Measurements from ENCODE around the gene DYRK3. TPM values are rescaled to one million over a fixed set of nuclear protein-coding genes. Genes with fewer than 3 reads are reported as not detected.

Gene DYRK3
- total RNA-seq, 4 donors from 2014 or later, result 14.5 to 21.2 (median 15.9) TPM

DNA sequence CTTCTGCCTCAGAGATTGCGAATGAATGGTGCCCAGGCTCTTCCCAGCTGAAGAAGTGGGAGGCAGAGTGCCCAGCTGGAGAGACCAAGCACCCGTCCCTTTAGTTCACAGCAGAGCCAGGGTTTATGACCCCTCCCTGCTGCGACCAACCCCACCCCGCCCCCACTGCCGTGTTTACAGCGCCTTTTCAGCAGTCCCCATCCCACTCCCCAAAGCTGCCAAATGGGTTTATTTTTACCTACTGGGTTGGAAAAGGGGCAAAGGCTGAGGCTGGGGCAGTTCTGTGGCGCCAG, 23.6 kb downstream of the DYRK3 start:
- intact Hi-C loops (cut with DNase I), result no loop called here
- H3K27me3 ChIP-seq, result no peaks in the 10 kb centered on the region
- 69 to 73% methylated on average over 7 of the region's 7 CpGs for WGBS, 2 donors
- H3K4me3 ChIP-seq (replicated peaks in 1 of 3), result no peak overlapping the region
- DNase-seq, result no peak
- no peaks in the 10 kb centered on the region for H3K9me3 ChIP-seq
- TF ChIP-seq POLR2A (IDR thresholded peaks at IDR 0.05), result no peak
- TF ChIP-seq, protein P1, sequence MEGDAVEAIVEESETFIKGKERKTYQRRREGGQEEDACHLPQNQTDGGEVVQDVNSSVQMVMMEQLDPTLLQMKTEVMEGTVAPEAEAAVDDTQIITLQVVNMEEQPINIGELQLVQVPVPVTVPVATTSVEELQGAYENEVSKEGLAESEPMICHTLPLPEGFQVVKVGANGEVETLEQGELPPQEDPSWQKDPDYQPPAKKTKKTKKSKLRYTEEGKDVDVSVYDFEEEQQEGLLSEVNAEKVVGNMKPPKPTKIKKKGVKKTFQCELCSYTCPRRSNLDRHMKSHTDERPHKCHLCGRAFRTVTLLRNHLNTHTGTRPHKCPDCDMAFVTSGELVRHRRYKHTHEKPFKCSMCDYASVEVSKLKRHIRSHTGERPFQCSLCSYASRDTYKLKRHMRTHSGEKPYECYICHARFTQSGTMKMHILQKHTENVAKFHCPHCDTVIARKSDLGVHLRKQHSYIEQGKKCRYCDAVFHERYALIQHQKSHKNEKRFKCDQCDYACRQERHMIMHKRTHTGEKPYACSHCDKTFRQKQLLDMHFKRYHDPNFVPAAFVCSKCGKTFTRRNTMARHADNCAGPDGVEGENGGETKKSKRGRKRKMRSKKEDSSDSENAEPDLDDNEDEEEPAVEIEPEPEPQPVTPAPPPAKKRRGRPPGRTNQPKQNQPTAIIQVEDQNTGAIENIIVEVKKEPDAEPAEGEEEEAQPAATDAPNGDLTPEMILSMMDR (IDR thresholded peaks at IDR 0.05), result no peak
- no peaks in the 10 kb centered on the region for H3K36me3 ChIP-seq
- no peak overlapping the region for H3K27ac ChIP-seq
- peaks cover 19 to 20% of the 10 kb centered on the region in 2 donors for H3K4me1 ChIP-seq

DNA sequence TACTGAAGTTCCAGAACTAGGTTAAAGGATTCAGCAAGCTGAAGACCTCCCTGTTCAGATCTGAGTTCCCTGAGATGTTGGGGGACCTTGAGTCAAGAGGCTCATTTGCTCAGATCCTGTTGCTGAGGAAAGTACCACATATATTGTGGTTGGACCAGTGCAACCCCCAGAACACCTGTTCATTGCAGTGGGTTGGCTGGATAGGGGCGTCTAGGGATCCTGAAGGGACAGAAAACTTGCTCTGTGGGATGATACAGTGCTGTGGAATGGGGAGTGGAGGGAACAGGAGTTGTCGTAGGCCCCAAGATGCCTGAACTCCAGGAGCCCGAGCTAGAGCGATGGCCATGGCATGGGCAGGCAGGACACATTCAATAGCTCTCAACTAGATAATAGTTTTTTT, 24.8 kb downstream of the DYRK3 start:
- TF ChIP-seq, protein P1 (IDR thresholded peaks at IDR 0.05), result no peak
- TF ChIP-seq POLR2A (IDR thresholded peaks at IDR 0.05), result no peak
- Histone ChIP-seq H3K4me3 (replicated peaks in 1 of 3) (no peak overlapping the region), H3K4me1 (peaks cover 19 to 22% of the 10 kb centered on the region in 2 donors), H3K27ac (no peak overlapping the region), H3K36me3 (no peaks in the 10 kb centered on the region), H3K27me3 (no peaks in the 10 kb centered on the region), H3K9me3 (no peaks in the 10 kb centered on the region)
- DNase-seq, result no peak
- WGBS, 2 donors, result 88 to 95% methylated on average over 4 of the region's 4 CpGs
- intact Hi-C loops (cut with DNase I), result loop anchor here (10.0 kb wide), 1 partner anchor 165 kb away; no protein-coding TSS in a partner anchor

DNA sequence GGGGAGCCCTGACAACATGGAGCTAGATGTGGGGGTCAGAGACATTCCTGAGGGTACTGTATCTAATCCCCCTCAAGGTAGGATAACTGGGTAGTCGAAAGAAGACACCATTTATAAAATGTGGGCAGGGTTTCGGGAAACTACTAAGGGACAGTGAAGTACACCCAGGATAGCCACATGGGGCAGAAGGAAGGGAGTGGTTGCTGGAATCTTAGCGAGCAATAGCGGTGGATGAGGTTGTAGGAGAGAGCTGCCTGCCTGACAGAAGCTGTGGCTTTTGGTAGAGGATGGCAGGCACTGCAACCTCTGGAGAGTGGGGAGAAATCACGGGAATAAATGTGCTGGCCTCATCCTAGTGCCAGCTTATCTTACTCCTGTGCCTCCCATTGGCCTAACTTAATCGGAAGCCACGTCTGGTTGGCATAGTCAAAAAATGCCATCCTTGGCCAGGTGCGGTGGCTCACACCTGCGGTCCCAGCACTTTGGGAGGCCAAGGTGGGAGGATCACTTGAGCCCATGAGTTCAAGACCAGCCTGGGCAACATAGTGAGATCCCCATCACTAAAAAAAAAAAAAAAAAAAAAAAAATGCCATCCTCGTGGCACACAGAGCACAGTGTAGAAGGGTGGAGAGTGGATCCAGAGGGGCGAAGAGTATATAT, 26.0 kb downstream of the DYRK3 start:
- DNase-seq, result no peak
- Histone ChIP-seq H3K27ac (no peak overlapping the region), H3K36me3 (no peaks in the 10 kb centered on the region), H3K9me3 (no peaks in the 10 kb centered on the region), H3K4me1 (peaks cover 11 to 15% of the 10 kb centered on the region in 2 donors), H3K4me3 (replicated peaks in 1 of 3) (no peak overlapping the region), H3K27me3 (no peaks in the 10 kb centered on the region)
- intact Hi-C loops (cut with DNase I), result loop anchor here (10.0 kb wide), 1 partner anchor 166 kb away; no protein-coding TSS in a partner anchor
- TF ChIP-seq POLR2A (IDR thresholded peaks at IDR 0.05), result no peak
- TF ChIP-seq, protein P1 (IDR thresholded peaks at IDR 0.05), result no peak
- 87 to 89% methylated on average over 11 of the region's 11 CpGs for WGBS, 2 donors

DNA sequence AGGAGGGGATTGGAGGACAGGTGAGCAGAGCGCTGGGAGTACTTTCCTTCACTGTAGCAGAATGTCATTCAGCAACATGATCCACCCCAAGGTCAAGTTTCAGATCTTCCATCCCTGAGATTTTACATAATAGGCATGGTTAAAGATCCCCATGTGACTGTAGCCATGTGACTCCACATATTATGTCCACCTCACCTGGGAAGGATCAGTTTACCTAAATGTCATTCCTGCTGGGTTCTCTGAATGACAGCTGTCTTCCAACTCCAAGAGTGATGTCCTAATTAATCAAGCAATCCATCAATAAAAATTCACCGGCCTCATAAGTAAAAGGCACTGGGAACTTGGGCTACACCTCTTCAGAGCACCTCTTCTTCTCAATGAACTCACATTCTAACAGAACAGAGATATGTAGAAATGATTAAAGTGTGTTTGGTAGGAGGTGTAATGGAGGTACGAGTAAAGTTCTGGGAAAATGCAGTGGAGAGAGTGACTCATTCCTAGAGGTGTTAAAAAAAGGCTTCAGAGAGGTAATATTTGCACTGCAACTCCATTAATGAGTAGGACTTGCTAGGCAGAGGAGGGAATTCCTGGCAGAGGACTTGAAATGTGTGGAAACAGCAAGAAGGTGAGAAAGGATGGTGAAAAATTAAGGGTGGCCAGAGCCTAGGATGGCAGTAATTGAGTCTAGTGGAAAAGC, 27.2 kb downstream of the DYRK3 start:
- no peak for DNase-seq
- H3K27me3 ChIP-seq, result no peaks in the 10 kb centered on the region
- no peak overlapping the region for H3K27ac ChIP-seq
- no peaks in the 10 kb centered on the region for H3K9me3 ChIP-seq
- H3K4me1 ChIP-seq, result peaks cover 11 to 15% of the 10 kb centered on the region in 2 donors
- H3K36me3 ChIP-seq, result no peaks in the 10 kb centered on the region
- intact Hi-C loops (cut with DNase I), result loop anchor here (10.0 kb wide), 1 partner anchor 168 kb away; no protein-coding TSS in a partner anchor
- WGBS, 2 donors, result 76 to 78% methylated on average over 3 of the region's 3 CpGs
- no peak overlapping the region for H3K4me3 ChIP-seq (replicated peaks in 1 of 3)
- TF ChIP-seq POLR2A (IDR thresholded peaks at IDR 0.05), result no peak
- TF ChIP-seq, protein P1 (IDR thresholded peaks at IDR 0.05), result no peak

DNA sequence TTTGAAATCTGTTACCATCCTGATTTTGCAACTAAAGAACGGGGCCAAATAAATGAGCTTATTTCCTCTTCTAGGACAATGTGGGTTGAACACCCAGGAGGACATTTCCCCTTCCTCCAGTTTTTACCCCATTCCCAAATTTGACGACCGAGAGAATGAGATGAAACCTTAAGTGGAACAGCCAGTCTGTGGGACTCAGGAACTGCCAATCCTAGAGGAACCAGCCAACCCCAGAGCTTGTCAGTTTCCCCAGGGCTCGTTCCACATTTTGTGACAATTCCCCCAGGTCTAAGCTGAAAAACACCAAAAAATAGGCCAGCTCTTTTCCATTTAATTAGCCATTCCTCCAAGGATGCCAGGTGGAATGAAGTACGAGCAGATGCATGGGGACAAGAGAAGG, 28.0 kb downstream of the DYRK3 start:
- intact Hi-C loops (cut with DNase I), result loop anchor here (10.0 kb wide), 1 partner anchor 169 kb away; no protein-coding TSS in a partner anchor
- no peak for DNase-seq
- TF ChIP-seq, protein P1 (IDR thresholded peaks at IDR 0.05), result no peak
- no peak for TF ChIP-seq POLR2A (IDR thresholded peaks at IDR 0.05)
- 58 to 60% methylated on average over 5 of the region's 5 CpGs for WGBS, 2 donors
- Histone ChIP-seq H3K4me3 (replicated peaks in 1 of 3) (no peak overlapping the region), H3K36me3 (no peaks in the 10 kb centered on the region), H3K27me3 (no peaks in the 10 kb centered on the region), H3K9me3 (no peaks in the 10 kb centered on the region), H3K4me1 (peaks cover 8 to 11% of the 10 kb centered on the region in 2 donors), H3K27ac (no peak overlapping the region)

Measured in thyroid gland (tissue), 4 donors.